ENCODE results near the gene ATP5F1B. TPM values are rescaled to one million over a fixed set of nuclear protein-coding genes. Genes with fewer than 3 reads are reported as not detected.

The ATP5F1B gene
- polyA plus RNA-seq, 1 donor from 2014 or later, result 559 TPM

GRCh38 chr12:56632701-56633467, 12.9 kb downstream of the ATP5F1B start (continued):
- TF ChIP-seq, protein P1, sequence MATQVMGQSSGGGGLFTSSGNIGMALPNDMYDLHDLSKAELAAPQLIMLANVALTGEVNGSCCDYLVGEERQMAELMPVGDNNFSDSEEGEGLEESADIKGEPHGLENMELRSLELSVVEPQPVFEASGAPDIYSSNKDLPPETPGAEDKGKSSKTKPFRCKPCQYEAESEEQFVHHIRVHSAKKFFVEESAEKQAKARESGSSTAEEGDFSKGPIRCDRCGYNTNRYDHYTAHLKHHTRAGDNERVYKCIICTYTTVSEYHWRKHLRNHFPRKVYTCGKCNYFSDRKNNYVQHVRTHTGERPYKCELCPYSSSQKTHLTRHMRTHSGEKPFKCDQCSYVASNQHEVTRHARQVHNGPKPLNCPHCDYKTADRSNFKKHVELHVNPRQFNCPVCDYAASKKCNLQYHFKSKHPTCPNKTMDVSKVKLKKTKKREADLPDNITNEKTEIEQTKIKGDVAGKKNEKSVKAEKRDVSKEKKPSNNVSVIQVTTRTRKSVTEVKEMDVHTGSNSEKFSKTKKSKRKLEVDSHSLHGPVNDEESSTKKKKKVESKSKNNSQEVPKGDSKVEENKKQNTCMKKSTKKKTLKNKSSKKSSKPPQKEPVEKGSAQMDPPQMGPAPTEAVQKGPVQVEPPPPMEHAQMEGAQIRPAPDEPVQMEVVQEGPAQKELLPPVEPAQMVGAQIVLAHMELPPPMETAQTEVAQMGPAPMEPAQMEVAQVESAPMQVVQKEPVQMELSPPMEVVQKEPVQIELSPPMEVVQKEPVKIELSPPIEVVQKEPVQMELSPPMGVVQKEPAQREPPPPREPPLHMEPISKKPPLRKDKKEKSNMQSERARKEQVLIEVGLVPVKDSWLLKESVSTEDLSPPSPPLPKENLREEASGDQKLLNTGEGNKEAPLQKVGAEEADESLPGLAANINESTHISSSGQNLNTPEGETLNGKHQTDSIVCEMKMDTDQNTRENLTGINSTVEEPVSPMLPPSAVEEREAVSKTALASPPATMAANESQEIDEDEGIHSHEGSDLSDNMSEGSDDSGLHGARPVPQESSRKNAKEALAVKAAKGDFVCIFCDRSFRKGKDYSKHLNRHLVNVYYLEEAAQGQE (IDR thresholded peaks at IDR 0.05; ENCODE audit: borderline replicate concordance), result no peak

GRCh38 chr12:56631790-56632700, 13.7 kb downstream of the ATP5F1B start:
- Histone ChIP-seq H3F3A (ENCODE audit: insufficient read depth, low read length, poor library complexity, severe bottlenecking) (peaks cover 5% of the 10 kb centered on the region), H2AFZ (ENCODE audit: low read depth, low read length) (no peak overlapping the region), H3K4me2 (ENCODE audit: low read length) (no peak overlapping the region), H3K4me3 (ENCODE audit: low read length) (peak overlapping the region; percentile 17), H3K36me3 (ENCODE audit: insufficient read depth, low read length) (no peaks in the 10 kb centered on the region), H3K27ac (ENCODE audit: low read length) (no peak overlapping the region), H3K9ac (ENCODE audit: low read length) (no peak overlapping the region), H3K9me2 (ENCODE audit: insufficient read depth, low read length) (no peaks in the 10 kb centered on the region), H3K27me3 (ENCODE audit: insufficient read depth, low read depth, low read length) (no peaks in the 10 kb centered on the region), H3K79me2 (replicated peaks; ENCODE audit: insufficient read depth, low read length) (peaks cover 38% of the 10 kb centered on the region), H3K9me3 (ENCODE audit: low read length) (no peaks in the 10 kb centered on the region), H4K20me1 (ENCODE audit: insufficient read depth) (no peaks in the 10 kb centered on the region)
- TF ChIP-seq SMC3 (conservative IDR thresholded peaks at IDR 0.05; ENCODE audit: poor library complexity) (no peak), EP300 (conservative IDR thresholded peaks at IDR 0.05; ENCODE audit: poor library complexity, severe bottlenecking) (no peak), POLR2AphosphoS5 (IDR thresholded peaks at IDR 0.05) (no peak), EZH2 (IDR thresholded peaks at IDR 0.05; ENCODE audit: borderline replicate concordance, insufficient read depth, low read length, poor library complexity, severe bottlenecking) (no peak), RAD21 (conservative IDR thresholded peaks at IDR 0.05) (no peak), TAF1 (IDR thresholded peaks at IDR 0.05; ENCODE audit: low read depth) (no peak), MXI1 (conservative IDR thresholded peaks at IDR 0.05; ENCODE audit: poor library complexity, severe bottlenecking) (no peak)
- TF ChIP-seq, protein P2, sequence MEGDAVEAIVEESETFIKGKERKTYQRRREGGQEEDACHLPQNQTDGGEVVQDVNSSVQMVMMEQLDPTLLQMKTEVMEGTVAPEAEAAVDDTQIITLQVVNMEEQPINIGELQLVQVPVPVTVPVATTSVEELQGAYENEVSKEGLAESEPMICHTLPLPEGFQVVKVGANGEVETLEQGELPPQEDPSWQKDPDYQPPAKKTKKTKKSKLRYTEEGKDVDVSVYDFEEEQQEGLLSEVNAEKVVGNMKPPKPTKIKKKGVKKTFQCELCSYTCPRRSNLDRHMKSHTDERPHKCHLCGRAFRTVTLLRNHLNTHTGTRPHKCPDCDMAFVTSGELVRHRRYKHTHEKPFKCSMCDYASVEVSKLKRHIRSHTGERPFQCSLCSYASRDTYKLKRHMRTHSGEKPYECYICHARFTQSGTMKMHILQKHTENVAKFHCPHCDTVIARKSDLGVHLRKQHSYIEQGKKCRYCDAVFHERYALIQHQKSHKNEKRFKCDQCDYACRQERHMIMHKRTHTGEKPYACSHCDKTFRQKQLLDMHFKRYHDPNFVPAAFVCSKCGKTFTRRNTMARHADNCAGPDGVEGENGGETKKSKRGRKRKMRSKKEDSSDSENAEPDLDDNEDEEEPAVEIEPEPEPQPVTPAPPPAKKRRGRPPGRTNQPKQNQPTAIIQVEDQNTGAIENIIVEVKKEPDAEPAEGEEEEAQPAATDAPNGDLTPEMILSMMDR (IDR thresholded peaks at IDR 0.05; ENCODE audit: poor library complexity, severe bottlenecking), result no peak
- TF ChIP-seq, protein P1 (IDR thresholded peaks at IDR 0.05; ENCODE audit: borderline replicate concordance), result no peak
